HEK293 (cell line): ENCODE measurements around the gene HES1.

ENCODE experiments used
- CTCF ChIA-PET: fragments of 350-600 bp; formaldehyde crosslinking; extraction: SDS; loops from one replicate; lab custom pipeline; 2021; ENCODE audit warnings: antibody characterized with exemption; lab: Yijun Ruan, JAX
- POLR2A ChIA-PET: fragments of 300-600 bp; formaldehyde crosslinking; extraction: SDS; loops from one replicate; lab custom pipeline; 2020; ENCODE audit warnings: antibody characterized with exemption, inconsistent platforms; lab: Yijun Ruan, JAX
- H3K27ac ChIP-seq: fragments of 200-500 bp; sonication (Bioruptor generic); 2 replicates; pipeline ENCODE4 v1.5.1; 2014; ENCODE audit warnings: low read depth, low read length, control low read depth, inconsistent platforms; ENCODE audit errors: extremely low read depth
- H3K36me3 ChIP-seq, 2 experiments: fragments of 200-500 bp in 1 of 2; sonication (Bioruptor generic) in 1 of 2; 1 replicate in 1 of 2; 2 replicates in 1 of 2; pipeline ENCODE4 v1.5.1; 2014 to 2017; ENCODE audit warnings: inconsistent platforms in 2 of 2, low read length in 2 of 2; ENCODE audit not compliant: control insufficient read depth in 2 of 2, insufficient read depth in 1 of 2
- H3K4me1 ChIP-seq: fragments of 200-500 bp; sonication (Bioruptor generic); 2 replicates; pipeline ENCODE4 v1.5.1; 2014; ENCODE audit warnings: mild to moderate bottlenecking, low read length, inconsistent platforms; ENCODE audit not compliant: control insufficient read depth, insufficient read depth
- H3K4me3 ChIP-seq: 2 replicates; pipeline ENCODE4 v1.5.1; 2011; ENCODE audit warnings: low read depth, mild to moderate bottlenecking, control low read depth, low read length, moderate library complexity
- H3K9me3 ChIP-seq: fragments of 200-500 bp; sonication (Bioruptor generic); 2 replicates; pipeline ENCODE4 v1.5.1; 2014; ENCODE audit warnings: low read depth, low read length, inconsistent platforms; ENCODE audit not compliant: control insufficient read depth, insufficient read depth
- IKZF3 ChIP-seq: fragments of 450-650 bp; IDR thresholded peaks from 2 replicates; pipeline ENCODE4 v1.5.0; 2018; ENCODE audit warnings: missing biosample characterization, mild to moderate bottlenecking, missing genetic modification characterization, moderate library complexity
- KLF8 ChIP-seq: fragments of 450-650 bp; formaldehyde crosslinking; IDR thresholded peaks from 2 replicates; pipeline ENCODE4 v1.5.1; 2016; ENCODE audit warnings: missing biosample characterization, missing genetic modification characterization
- MZF1 ChIP-seq: fragments of 450-650 bp; formaldehyde crosslinking; IDR thresholded peaks from 2 replicates; pipeline ENCODE4 v1.5.1; 2017; ENCODE audit warnings: missing biosample characterization, missing genetic modification characterization, borderline replicate concordance
- PRDM10 ChIP-seq: fragments of 450-650 bp; formaldehyde crosslinking; IDR thresholded peaks from 2 replicates; pipeline ENCODE4 v1.5.1; 2016; ENCODE audit warnings: missing biosample characterization, missing genetic modification characterization
- ZNF175 ChIP-seq: fragments of 450-650 bp; formaldehyde crosslinking; IDR thresholded peaks from 2 replicates; pipeline ENCODE4 v1.5.1; 2016; ENCODE audit warnings: missing biosample characterization, missing genetic modification characterization
- ZNF292 ChIP-seq: fragments of 450-650 bp; formaldehyde crosslinking; IDR thresholded peaks from 2 replicates; pipeline ENCODE4 v1.5.1; 2016; ENCODE audit warnings: low read depth, missing biosample characterization, missing genetic modification characterization, borderline replicate concordance
- ZNF324 ChIP-seq: fragments of 450-650 bp; formaldehyde crosslinking; IDR thresholded peaks from 2 replicates; pipeline ENCODE4 v1.5.1; 2016; ENCODE audit warnings: missing biosample characterization, missing genetic modification characterization
- ZNF341 ChIP-seq: fragments of 450-650 bp; formaldehyde crosslinking; IDR thresholded peaks from 2 replicates; pipeline ENCODE4; 2016; ENCODE audit warnings: low read depth, missing biosample characterization, missing genetic modification characterization
- ZNF423 ChIP-seq: fragments of 450-650 bp; formaldehyde crosslinking; IDR thresholded peaks from 2 replicates; pipeline ENCODE4 v1.5.1; 2016; ENCODE audit warnings: missing biosample characterization, missing genetic modification characterization
- ZNF513 ChIP-seq: fragments of 450-650 bp; IDR thresholded peaks from 2 replicates; pipeline ENCODE4 v1.5.1; 2018; ENCODE audit warnings: missing biosample characterization, missing genetic modification characterization
- ZNF621 ChIP-seq: fragments of 450-650 bp; formaldehyde crosslinking; IDR thresholded peaks from 2 replicates; pipeline ENCODE4 v1.5.1; 2017; ENCODE audit warnings: missing biosample characterization, missing genetic modification characterization
- ZNF670 ChIP-seq: fragments of 450-650 bp; formaldehyde crosslinking; IDR thresholded peaks from 2 replicates; pipeline ENCODE4 v1.5.1; 2016; ENCODE audit warnings: missing biosample characterization, missing genetic modification characterization, low read depth
- ZNF707 ChIP-seq: fragments of 450-650 bp; formaldehyde crosslinking; IDR thresholded peaks from 2 replicates; pipeline ENCODE4 v1.5.1; 2016; ENCODE audit warnings: missing biosample characterization, missing genetic modification characterization
- ZNF768 ChIP-seq: fragments of 450-650 bp; formaldehyde crosslinking; IDR thresholded peaks from 2 replicates; pipeline ENCODE4 v1.5.1; 2018; ENCODE audit warnings: missing biosample characterization, mild to moderate bottlenecking, missing genetic modification characterization
- ZSCAN18 ChIP-seq: fragments of 450-650 bp; formaldehyde crosslinking; IDR thresholded peaks from 2 replicates; pipeline ENCODE4 v1.5.1; 2016; ENCODE audit warnings: missing biosample characterization, missing genetic modification characterization

HES1 gene

DNA sequence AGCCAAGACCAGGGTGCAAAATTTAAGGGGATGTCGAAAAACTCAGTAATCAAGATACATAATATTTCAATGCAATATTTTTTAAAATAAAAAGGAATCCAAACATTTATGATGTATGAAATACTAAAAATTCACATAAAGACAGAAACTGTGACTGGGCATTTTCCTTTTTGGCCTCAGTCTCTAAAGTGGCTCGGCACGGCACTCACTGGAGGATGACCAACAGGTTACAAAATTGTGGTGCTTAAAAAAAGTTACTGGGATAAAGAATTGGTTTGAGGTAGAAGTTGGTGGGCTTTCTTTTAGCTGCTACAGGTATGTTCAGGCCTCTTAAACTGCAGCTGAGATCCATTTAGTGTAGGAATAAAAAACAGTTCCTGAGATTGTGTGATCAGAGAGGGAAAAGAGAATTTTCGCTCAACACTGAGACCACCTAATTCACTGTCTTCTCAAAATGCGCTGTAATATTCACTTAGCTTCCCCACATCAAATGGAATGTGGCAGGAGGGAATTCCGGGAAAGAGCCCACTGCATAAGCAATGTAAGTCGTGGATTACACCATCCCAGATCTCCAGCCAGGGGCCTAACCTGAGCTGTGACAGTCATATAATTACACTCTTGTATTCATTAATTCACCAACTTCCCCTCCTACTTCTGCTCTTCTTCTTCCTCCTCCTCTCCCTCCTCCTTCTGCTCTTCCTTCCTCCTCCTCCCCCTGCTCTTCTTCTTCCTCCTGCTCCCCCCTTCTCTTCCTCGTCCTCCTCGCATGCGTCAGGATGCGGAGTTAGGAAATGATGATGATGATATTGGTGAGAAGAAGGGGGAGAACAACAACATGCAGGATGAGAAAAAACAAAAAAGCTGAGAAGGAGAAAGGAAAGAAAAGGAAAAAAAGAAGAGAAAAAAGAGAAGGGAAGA is 45.9 kb downstream of the HES1 start:
- Histone ChIP-seq H3K4me3 (no peak overlapping the region), H3K4me1 (peaks cover 15% of the 10 kb centered on the region), H3K9me3 (no peaks in the 10 kb centered on the region), H3K27ac (no peak overlapping the region), H3K36me3 (no peaks in the 10 kb centered on the region)
- TF ChIP-seq MZF1 (tag by site-specific recombination) (no peak), PRDM10 (tag by site-specific recombination) (peak; percentile 55; the same call in 1 of the 2 replicates), ZNF670 (tag by site-specific recombination) (0 out of 2 replicates have a peak, but pooled peaks have one; percentile 80), ZNF513 (tag by site-specific recombination) (peak; percentile 78), ZNF423 (tag by site-specific recombination) (no peak), ZNF341 (tag by site-specific recombination) (peak; percentile 94), IKZF3 (tag by site-specific recombination) (0 out of 2 replicates have a peak, but pooled peaks have one; percentile 21), ZNF175 (tag by site-specific recombination) (no peak)
- ChIA-PET CTCF (no interaction called here), POLR2A (no interaction called here)

GRCh38 chr3:194183271-194183670 is 47.3 kb downstream of the HES1 start:
- Histone ChIP-seq H3K9me3 (no peaks in the 10 kb centered on the region), H3K4me1 (peaks cover 12% of the 10 kb centered on the region), H3K4me3 (no peak overlapping the region), H3K27ac (no peak overlapping the region; the same call in 1 of the 2 replicates), H3K36me3 (no peaks in the 10 kb centered on the region)
- CTCF ChIA-PET = no interaction called here
- POLR2A ChIA-PET = no interaction called here
- TF ChIP-seq ZNF707 (tag by site-specific recombination) (no peak), ZNF621 (no peak), ZSCAN18 (tag by site-specific recombination) (no peak), ZNF324 (tag by site-specific recombination) (no peak), KLF8 (no peak), ZNF292 (tag by site-specific recombination) (no peak), ZNF768 (no peak)
